Suprapubic skin (tissue), 4 donors: ENCODE data around the gene MINAR2.

Experiments
- CTCF ChIP-seq, 2 donors: fragments of 200-600 bp in 1 of 2; fragments of 450-650 bp in 1 of 2; sonication (generic) in 1 of 2; IDR thresholded peaks; one replicate each; pipeline ENCODE4 v1.5.1; 2016 to 2019; ENCODE audit warnings: antibody characterized with exemption in 2 of 2, mild to moderate bottlenecking in 1 of 2, moderate library complexity in 1 of 2
- EP300 ChIP-seq: sonication (generic); formaldehyde crosslinking; IDR thresholded peaks from one replicate; pipeline ENCODE4 v1.6.1; 2017; ENCODE audit warnings: antibody characterized with exemption
- POLR2AphosphoS5 ChIP-seq, 3 donors: sonication (generic); formaldehyde crosslinking; IDR thresholded peaks; one replicate each; pipeline ENCODE4 v1.6.1; 2017; ENCODE audit warnings: antibody characterized with exemption in 3 of 3

DNA sequence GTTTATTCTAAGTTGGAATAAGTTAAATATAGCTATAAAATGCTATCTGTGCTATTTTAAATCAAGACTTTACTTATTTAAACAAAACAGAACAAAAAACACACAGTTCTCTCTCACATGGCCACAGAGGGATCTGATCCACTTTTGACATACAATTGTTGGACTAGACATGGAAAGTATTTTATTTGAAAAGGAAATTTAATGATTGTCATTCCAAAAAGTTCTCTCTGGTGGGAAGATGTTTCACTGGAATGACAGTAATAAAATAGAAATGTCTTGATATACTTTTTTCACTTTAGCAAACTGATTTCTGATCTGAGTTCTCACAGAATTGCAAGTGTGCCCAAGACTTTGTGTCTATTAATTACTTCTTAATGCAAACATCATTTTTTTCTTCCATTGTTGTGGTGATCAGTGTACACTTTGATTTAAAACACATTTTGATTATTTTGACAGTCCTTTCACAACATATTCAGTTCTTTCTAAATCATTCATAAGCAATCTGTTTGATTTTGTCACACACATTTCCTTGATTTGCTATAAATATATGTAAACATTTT lies 30.1 kb upstream of the MINAR2 start:
- TF ChIP-seq CTCF (IDR thresholded peaks at IDR 0.05) = no peak
- TF ChIP-seq EP300 = no peak
- TF ChIP-seq POLR2AphosphoS5 (IDR thresholded peaks at IDR 0.05) = no peak
